ENCODE results near the gene LHX4.

LHX4 gene

GRCh38 chr1:180229483-180230415, at the start of gene LHX4:
LHX4 (plus strand) TSS chr1:180230264; CDS start chr1:180230530, 266 bp downstream.
- no peak for DNase-seq (ENCODE audit: low read depth in 2 of 2)

- DNase-seq (ENCODE audit: low read depth in 2 of 2) = no peak
These were observed 49.0 kb upstream of the LHX4 start for GRCh38 chr1:180181048-180181447.

- DNase-seq (ENCODE audit: low read depth in 2 of 2) = no peak
These were observed 47.9 kb upstream of the LHX4 start for GRCh38 chr1:180181996-180182642.

GRCh38 chr1:180182643-180183311, 47.3 kb upstream of the LHX4 start:
- no peak for DNase-seq (ENCODE audit: low read depth in 2 of 2)

- no peak for DNase-seq (ENCODE audit: low read depth in 2 of 2)
These were observed 46.6 kb upstream of the LHX4 start for GRCh38 chr1:180183426-180183825.

GRCh38 chr1:180184041-180184440, 46.0 kb upstream of the LHX4 start:
- DNase-seq (ENCODE audit: low read depth in 2 of 2) = no peak

GRCh38 chr1:180185281-180185680, 44.8 kb upstream of the LHX4 start:
- no peak for DNase-seq (ENCODE audit: low read depth in 2 of 2)

- no peak for DNase-seq (ENCODE audit: low read depth in 2 of 2)
These were observed 44.0 kb upstream of the LHX4 start for GRCh38 chr1:180185971-180186645.

- no peak for DNase-seq (ENCODE audit: low read depth in 2 of 2)
These were observed 43.2 kb upstream of the LHX4 start for GRCh38 chr1:180186831-180187230.

GRCh38 chr1:180187626-180188025, 42.4 kb upstream of the LHX4 start:
- DNase-seq (ENCODE audit: low read depth in 2 of 2) = no peak

GRCh38 chr1:180188091-180188506, 42.0 kb upstream of the LHX4 start:
- no peak for DNase-seq (ENCODE audit: low read depth in 2 of 2)

GRCh38 chr1:180188684-180189175, 41.3 kb upstream of the LHX4 start:
- DNase-seq (ENCODE audit: low read depth in 2 of 2) = no peak

GRCh38 chr1:180190091-180190490, 40.0 kb upstream of the LHX4 start:
- DNase-seq (ENCODE audit: low read depth in 2 of 2) = no peak

- no peak for DNase-seq (ENCODE audit: low read depth in 2 of 2)
These were observed 37.9 kb upstream of the LHX4 start for GRCh38 chr1:180192172-180192571.

GRCh38 chr1:180193141-180194047, 36.7 kb upstream of the LHX4 start:
- no peak for DNase-seq (ENCODE audit: low read depth in 2 of 2)

GRCh38 chr1:180194048-180194425, 36.0 kb upstream of the LHX4 start:
- no peak for DNase-seq (ENCODE audit: low read depth in 2 of 2)

- no peak for DNase-seq (ENCODE audit: low read depth in 2 of 2)
These were observed 35.4 kb upstream of the LHX4 start for GRCh38 chr1:180194546-180195207.

GRCh38 chr1:180195401-180195800, 34.7 kb upstream of the LHX4 start:
- DNase-seq (ENCODE audit: low read depth in 2 of 2) = no peak

- DNase-seq (ENCODE audit: low read depth in 2 of 2) = no peak
These were observed 34.1 kb upstream of the LHX4 start for GRCh38 chr1:180195916-180196315.

GRCh38 chr1:180196436-180197003, 33.5 kb upstream of the LHX4 start:
- no peak for DNase-seq (ENCODE audit: low read depth in 2 of 2)
